ENCODE results near the gene JAKMIP3. TPM values are rescaled to one million over a fixed set of nuclear protein-coding genes. Genes with fewer than 3 reads are reported as not detected.
A peak's percentile ranks its signal among the peaks of the same experiment; 100 is the strongest.

Gene JAKMIP3
- total and polyA plus RNA-seq, 9 of the 15 experiments (the other 6 are each of a cell fraction or from before 2014, with no cell fraction given) = 0.04 TPM; not detected in 8

DNA sequence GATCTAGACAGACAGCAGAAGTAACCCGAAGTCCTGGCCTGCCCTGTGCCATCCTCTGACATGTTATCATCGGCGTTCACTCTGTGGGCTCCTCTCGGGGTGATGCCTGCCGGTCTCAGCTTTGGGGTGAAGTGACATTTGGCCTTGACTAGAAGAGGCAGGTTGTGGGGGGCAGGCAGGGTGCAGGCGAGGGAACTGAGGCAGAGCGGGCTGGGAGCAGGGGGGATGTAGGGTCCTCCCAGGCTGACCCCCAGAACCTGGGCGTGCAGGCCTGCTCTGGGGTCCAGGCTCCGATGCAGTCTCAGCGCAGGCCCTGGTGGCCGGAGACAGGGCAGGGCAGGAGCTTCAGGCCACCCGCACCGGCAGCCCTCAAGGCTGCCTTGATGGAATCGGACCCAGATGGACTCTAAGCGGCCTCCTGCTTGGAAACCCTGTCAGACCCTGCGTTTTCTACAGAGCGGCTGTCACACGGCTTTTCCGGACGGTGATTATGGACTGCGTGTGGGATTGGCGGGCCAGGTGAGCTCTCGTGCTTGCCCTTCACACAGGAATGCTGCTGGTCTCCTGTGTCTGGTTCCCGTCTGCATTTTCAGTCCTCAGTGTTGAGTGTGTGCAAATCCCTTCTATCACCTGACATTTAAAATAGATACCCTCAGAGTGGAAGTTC is 842 bp upstream of the JAKMIP3 start (continued):
- TF ChIP-seq, protein P1, sequence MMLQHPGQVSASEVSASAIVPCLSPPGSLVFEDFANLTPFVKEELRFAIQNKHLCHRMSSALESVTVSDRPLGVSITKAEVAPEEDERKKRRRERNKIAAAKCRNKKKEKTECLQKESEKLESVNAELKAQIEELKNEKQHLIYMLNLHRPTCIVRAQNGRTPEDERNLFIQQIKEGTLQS (IDR thresholded peaks at IDR 0.05) = peak; percentile 42; the same call in 1 of the 2 replicates
- TF ChIP-seq, protein P1 (CRISPR knock-in tag; conservative IDR thresholded peaks at IDR 0.05) = no peak
- TF ChIP-seq, protein P2, sequence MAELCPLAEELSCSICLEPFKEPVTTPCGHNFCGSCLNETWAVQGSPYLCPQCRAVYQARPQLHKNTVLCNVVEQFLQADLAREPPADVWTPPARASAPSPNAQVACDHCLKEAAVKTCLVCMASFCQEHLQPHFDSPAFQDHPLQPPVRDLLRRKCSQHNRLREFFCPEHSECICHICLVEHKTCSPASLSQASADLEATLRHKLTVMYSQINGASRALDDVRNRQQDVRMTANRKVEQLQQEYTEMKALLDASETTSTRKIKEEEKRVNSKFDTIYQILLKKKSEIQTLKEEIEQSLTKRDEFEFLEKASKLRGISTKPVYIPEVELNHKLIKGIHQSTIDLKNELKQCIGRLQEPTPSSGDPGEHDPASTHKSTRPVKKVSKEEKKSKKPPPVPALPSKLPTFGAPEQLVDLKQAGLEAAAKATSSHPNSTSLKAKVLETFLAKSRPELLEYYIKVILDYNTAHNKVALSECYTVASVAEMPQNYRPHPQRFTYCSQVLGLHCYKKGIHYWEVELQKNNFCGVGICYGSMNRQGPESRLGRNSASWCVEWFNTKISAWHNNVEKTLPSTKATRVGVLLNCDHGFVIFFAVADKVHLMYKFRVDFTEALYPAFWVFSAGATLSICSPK (IDR thresholded peaks at IDR 0.05; ENCODE audit: borderline replicate concordance) = no peak

DNA sequence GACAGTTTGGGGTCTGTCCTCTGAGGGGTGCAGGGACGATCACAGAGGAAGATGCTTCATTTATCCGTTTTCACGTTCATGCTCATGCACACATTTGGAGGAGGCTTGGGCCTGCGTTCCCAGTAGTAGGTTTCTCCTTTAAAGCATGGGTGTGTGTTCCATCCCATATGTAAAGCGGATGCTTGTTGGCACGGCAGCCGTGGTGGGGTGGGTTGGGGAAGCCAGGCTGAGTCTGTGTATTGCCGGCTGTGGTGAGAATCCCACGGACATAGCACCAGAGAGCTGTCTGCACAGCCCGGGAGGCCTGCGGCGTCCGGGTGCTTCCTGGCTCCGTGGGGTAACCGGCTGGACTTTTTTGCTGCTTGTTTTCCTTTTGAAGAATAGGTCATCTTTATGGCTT is 440 bp downstream of the JAKMIP3 start:
- Histone ChIP-seq H3K9ac (ENCODE audit: insufficient read depth in 1 of 2, low read depth in 2 of 2, low read length in 2 of 2) (no peak overlapping the region), H3K4me1 (replicated peaks in 1 of 2; ENCODE audit: control insufficient read depth in 2 of 2, insufficient read depth in 2 of 2, low read length in 2 of 2) (peaks cover 0 to 13% of the 10 kb centered on the region in 2 experiments; a peak in 3 of 5 replicates), H3K9me1 (ENCODE audit: control insufficient read depth, insufficient read depth, low read length) (no peaks in the 10 kb centered on the region), H4K20me1 (replicated peaks; ENCODE audit: control insufficient read depth, insufficient read depth, low read length) (no peaks in the 10 kb centered on the region), H3K79me2 (ENCODE audit: control insufficient read depth, insufficient read depth, low read length) (no peaks in the 10 kb centered on the region), H3K4me2 (ENCODE audit: insufficient read depth, low read length) (0 out of 2 replicates have a peak overlapping the region, but pooled peaks have one; percentile 7), H3K4me3 (no peak overlapping the region), H3K27ac (ENCODE audit: extremely low read depth, low read depth, low read length) (no peak overlapping the region), H3K9me3 (replicated peaks; ENCODE audit: control insufficient read depth, insufficient read depth, low read depth, low read length) (no peaks in the 10 kb centered on the region), H3K36me3 (ENCODE audit: control insufficient read depth, insufficient read depth, low read length) (no peaks in the 10 kb centered on the region), H2AFZ (ENCODE audit: low read depth, low read length) (no peak overlapping the region), H3K27me3 (ENCODE audit: control insufficient read depth in 2 of 2, insufficient read depth in 2 of 2, low read length in 2 of 2) (peaks cover 5 to 87% of the 10 kb centered on the region in 2 experiments)
- TF ChIP-seq RBM34 (IDR thresholded peaks at IDR 0.05; ENCODE audit: borderline replicate concordance, insufficient read depth, low read length) = no peak
- no peak for TF ChIP-seq ZNF263 (CRISPR knock-in tag; IDR thresholded peaks at IDR 0.05; ENCODE audit: borderline replicate concordance)
- TF ChIP-seq HNRNPK (IDR thresholded peaks at IDR 0.05; ENCODE audit: low read depth, low read length, poor library complexity, severe bottlenecking) = no peak
- TF ChIP-seq, protein P3, sequence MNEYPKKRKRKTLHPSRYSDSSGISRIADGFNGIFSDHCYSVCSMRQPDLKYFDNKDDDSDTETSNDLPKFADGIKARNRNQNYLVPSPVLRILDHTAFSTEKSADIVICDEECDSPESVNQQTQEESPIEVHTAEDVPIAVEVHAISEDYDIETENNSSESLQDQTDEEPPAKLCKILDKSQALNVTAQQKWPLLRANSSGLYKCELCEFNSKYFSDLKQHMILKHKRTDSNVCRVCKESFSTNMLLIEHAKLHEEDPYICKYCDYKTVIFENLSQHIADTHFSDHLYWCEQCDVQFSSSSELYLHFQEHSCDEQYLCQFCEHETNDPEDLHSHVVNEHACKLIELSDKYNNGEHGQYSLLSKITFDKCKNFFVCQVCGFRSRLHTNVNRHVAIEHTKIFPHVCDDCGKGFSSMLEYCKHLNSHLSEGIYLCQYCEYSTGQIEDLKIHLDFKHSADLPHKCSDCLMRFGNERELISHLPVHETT (CRISPR knock-in tag; conservative IDR thresholded peaks at IDR 0.05 in 1 of 2, IDR thresholded peaks at IDR 0.05 in 1 of 2) = no peak
- no peak for TF ChIP-seq FOXM1 (IDR thresholded peaks at IDR 0.05; ENCODE audit: low read depth)
- no peak for TF ChIP-seq FOXM1 (CRISPR knock-in tag; IDR thresholded peaks at IDR 0.05; ENCODE audit: low read depth)
- TF ChIP-seq, protein P4, sequence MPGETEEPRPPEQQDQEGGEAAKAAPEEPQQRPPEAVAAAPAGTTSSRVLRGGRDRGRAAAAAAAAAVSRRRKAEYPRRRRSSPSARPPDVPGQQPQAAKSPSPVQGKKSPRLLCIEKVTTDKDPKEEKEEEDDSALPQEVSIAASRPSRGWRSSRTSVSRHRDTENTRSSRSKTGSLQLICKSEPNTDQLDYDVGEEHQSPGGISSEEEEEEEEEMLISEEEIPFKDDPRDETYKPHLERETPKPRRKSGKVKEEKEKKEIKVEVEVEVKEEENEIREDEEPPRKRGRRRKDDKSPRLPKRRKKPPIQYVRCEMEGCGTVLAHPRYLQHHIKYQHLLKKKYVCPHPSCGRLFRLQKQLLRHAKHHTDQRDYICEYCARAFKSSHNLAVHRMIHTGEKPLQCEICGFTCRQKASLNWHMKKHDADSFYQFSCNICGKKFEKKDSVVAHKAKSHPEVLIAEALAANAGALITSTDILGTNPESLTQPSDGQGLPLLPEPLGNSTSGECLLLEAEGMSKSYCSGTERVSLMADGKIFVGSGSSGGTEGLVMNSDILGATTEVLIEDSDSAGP (CRISPR knock-in tag; IDR thresholded peaks at IDR 0.05) = no peak
- TF ChIP-seq POLR2AphosphoS2 (IDR thresholded peaks at IDR 0.05; ENCODE audit: low read length) = no peak
- no peak for TF ChIP-seq CHD2 (IDR thresholded peaks at IDR 0.05; ENCODE audit: low read depth, low read length)
- no peak for TF ChIP-seq ZNF644 (tag; IDR thresholded peaks at IDR 0.05; ENCODE audit: low read depth)
- TF ChIP-seq HIVEP1 (CRISPR knock-in tag; IDR thresholded peaks at IDR 0.05) = no peak
- no TSS peak for BruUV-seq (replicated peaks)
- intact Hi-C loops (cut with micrococcal nuclease) (no loop called here), in situ Hi-C loops (cut with MboI) (no loop called here)
- FAIRE-seq = no peak
- POLR2A ChIA-PET = no interaction called here
- 7% methylated on average over 5 of the region's 15 CpGs for WGBS (ENCODE audit: insufficient coverage, low coverage, missing lambda C conversion rate)
- no peak for ATAC-seq
- CTCF ChIA-PET (ENCODE audit: low intra/inter-chr PET ratio) = no interaction called here
- no peak for DNase-seq (ENCODE audit: extremely low read depth in 1 of 4, low spot score in 3 of 4)

Measured in K562 (cell line).